ENCODE measurements around the gene KRTAP4-6.
A peak's percentile ranks its signal among the peaks of the same experiment; 100 is the strongest.
"Not testable (repeated sequence)": the region's sequence is repeated elsewhere in the genome, so short reads cannot be mapped to it uniquely, and the experiment has no call there.

KRTAP4-6 gene

DNA sequence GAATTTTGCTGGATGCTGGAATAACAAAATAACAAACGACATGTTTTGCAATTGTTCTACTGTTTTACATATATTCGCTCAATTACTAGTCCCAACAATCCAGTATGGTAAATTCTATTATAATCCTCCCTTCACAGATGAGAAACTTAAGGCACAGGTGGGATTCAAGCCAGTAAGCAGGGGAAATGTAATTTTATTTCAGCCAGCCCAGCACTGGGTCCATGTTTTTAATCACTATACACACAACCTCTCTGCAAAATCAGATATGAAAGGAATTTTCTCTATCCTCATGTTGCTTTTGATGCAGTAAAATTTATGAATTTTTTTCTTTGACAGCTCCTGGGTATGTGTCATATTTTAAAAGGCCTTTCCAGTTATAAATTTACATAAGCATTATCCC is 4.9 kb upstream of the KRTAP4-6 start:
- no peak for DNase-seq

DNA sequence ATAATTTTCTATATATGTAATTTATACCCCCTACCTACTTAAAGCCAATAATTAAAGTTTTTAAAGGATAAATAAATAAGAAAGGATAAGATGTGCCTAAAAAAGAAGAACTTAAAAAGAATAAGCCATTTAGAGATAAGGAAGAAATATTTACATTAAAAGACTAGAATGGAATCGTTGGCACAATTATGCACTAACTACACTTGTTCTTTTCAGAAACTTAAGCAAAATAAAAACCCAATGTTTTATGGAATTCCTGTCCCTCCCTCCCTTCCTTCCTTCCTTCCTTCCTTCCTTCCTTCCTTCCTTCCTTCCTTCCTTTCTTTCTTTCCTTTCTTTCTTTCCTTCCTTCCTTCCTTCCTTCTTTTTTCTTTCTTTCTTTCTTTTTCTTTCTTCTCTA is 4.5 kb upstream of the KRTAP4-6 start:
- DNase-seq = no peak

DNA sequence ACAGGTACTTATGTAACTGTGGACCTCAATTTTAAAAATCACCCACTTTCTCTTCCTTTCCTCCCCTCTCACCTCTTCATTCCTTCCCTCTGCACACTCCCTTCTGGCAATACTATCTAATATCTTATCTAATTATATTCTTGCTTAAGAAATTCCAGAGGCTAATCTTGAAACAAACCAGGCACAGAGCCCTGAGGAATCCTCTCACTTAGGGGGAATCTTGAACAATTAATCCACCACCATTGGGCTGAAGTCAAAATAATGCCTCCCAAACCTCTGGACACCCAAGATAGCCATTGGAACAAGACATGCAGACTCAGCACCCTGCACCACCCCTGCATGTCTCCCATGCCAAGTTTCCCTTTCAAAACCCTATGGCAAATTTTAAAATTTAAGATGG is 1.0 kb upstream of the KRTAP4-6 start:
- DNase-seq = no peak

DNA sequence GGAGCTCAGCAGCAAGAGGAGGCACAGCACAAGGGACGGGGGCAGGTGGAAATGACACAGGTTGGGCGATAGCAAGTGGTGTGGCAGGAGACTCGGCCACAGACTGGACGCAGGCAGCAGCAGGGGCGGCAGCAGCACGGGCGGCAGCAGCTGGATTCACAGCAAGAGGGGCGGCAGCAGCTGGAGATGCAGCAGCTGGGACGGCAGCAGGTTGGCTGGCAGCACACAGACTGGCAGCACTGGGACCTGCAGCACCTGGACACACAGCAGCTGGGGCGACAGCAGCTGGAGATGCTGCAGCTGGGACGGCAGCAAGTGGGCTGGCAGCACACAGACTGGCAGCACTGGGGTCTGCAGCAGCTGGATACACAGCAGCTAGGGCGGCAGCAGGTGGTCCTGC is 479 bp downstream of the KRTAP4-6 start:
- DNase-seq = not testable (repeated sequence)

DNA sequence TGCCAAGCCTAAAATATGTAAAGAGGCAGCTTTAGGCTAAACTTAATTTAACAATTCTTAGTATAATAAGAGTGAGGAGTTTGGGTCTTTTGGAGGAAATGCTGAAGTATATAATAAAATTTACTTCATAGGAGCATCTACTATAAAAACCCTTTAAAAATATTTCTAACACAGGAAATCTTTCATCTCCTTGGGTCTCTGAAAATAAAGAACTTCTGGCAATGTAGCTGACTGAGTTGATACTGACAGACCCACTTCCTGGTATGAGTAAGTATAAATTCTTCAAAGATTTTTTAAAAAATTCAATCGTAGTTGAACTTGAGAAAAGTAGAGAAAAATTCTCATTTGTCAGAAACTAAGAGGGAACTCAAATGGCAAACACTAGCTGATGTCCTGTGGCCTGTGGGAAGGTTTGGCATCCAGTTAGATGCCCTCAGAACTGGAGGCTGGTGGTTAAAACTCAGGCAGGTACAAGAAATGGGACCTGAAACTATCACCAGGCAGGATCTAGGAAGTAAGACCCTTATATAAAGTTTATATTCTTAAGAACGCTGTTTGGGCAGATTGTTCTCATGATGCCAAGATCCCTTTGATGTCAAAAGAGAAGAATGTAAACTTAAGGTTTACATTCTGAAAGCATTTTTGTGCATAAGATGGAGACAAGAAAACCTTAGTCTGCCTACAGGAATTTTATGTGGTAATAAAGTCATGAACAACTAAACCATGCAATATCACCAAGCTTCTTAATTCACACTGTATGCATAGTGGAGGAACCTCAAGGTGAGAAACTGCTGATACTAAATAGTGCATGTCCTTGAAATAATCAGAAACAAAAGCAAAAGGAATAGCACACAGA is 6.2 kb downstream of the KRTAP4-6 start:
- no peak for DNase-seq

DNA sequence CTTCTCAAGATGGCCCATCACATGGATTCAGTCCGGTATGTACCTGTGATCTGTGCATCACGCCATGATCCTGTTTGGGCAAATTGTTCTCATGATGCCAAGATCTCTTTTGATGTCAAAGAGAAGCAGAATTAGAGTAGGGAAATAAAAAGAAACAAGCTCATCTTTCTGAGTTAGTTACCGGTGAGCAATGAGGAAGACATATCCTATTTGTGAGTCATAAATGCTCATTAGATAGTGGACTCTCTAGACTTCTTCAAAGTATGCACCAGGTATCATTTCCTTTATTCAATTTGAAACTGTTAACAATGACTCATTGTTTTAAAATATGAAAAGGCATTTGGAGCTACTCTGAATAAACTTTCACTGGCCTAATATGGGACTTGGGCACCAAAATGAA is 8.4 kb downstream of the KRTAP4-6 start:
- DNase-seq = no peak

DNA sequence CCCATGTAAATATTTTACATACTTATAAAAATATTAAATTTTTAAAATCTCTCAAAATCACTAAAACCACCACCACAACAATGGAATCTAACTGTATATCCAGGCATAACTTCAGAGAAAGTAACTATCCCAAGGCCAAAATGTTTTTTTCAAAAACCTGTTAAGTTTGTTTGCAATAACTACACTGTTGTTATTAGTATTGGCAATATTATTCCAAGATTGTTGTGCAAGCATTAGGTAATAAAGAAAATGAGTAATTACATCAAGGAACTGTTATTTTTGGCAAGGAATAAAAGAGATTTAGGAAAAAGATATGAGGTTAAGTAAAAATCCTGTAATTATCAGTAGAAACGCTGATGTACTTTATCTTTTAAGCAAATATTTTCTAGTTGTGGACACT is 13.0 kb downstream of the KRTAP4-6 start:
- no peak for DNase-seq

DNA sequence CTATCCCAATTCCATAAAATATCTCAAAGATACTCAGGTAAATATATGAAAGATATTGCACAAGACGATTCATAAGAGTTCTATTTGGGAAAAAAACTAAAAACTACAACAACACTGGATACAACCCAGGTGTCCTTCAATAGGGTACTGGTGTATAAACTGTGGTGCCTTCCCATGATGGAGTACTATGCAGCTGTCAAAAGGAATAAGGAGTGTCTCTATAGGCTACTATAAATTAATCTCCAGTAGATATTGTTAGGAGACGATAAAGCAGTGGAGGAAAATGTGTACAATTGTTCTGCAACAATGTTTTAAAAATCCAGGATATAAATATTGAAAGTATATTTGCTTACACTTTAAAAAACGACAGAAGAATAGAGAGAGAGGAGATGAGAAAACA is 13.9 kb downstream of the KRTAP4-6 start:
- DNase-seq = no peak

DNA sequence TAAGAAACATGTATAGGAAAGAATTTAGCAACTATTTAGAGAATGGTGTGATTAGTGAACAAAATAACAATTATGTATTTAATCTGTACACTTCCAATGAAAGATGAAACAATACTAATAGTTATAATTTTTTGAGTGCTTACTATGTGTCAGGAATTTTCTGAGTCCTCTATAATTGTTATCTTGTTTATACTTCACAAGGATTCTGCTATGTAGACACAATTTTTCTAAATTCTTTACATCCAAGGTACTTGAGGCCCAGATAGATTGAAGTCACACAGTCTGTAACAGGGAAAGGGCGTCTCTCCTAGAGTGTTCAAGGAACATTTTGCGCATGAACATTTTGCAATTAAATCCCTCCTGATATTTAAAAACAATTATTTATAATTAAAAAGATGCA is 15.3 kb downstream of the KRTAP4-6 start:
- no peak for DNase-seq

DNA sequence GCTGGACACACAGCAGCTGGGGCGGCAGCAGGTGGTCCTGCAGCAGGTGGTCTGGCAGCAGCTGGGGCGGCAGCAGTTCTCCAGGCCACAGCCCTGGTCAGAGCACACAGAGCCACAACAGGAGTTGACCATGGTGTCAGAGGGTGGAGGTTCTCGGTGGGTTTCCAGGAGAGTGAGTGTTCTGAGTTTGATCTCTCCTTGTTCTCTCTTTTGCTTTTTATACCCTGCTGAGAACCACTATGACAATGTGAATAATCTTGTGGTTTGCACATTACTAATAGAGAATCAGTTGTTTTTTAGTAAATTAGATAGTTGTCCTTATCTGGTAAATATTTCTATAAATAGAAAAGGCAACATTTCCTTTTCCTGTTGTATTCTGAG is 16.4 kb downstream of the KRTAP4-6 start, which contains the start of gene KRTAP4-12:
Gene KRTAP4-12 (minus strand): TSS at position 192 of the 381 bp plus-strand sequence. CDS start 60 bp downstream, at position 132.
- DNase-seq = not testable (repeated sequence)

DNA sequence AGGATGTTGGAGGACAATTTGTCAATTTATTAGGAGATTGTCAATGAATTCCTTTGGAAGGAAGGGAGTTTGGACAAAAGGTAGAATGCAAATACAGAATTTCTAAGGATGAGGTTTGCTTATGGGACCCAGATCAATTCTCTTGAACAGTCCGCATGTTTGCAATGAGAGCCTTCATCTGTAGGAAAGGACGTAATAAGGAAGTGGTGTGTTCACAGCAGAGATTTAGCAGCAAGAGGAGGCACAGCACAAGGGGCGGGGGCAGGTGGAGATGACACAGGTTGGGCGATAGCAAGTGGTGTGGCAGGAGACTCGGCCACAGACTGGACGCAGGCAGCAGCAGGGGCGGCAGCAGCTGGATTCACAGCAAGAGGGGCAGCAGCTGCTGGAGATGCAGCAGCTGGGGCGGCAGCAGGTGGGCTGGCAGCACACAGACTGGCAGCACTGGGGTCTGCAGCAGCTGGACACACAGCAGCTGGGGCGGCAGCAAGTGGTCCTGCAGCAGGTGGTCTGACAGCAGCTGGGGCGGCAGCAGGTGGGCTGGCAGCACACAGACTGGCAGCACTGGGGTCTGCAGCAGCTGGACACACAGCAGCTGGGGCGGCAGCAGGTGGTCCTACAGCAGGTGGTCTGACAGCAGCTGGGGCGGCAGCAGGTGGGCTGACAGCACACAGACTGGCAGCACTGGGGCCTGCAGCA is 16.9 kb downstream of the KRTAP4-6 start:
- DNase-seq = not testable (repeated sequence)

DNA sequence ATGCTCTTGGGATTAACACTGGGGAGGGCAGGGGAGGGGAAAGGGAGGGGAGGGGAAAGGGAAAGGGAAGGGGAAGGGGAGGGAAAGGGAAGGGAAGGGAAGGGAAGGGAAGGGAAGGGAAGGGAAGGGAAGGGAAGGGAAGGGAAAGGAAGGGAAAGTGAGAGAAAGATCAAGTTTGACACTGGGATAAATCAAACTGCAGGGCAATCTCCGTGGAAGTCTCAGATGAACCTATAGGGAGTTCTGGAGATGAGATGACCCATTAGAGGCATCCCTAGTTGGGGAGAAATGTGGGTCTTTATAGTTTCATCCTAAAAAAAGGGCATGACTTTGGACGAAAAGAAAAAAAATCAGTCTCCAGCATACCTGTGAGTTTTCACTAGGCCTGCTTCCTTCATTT is 18.6 kb downstream of the KRTAP4-6 start:
- no peak for DNase-seq

DNA sequence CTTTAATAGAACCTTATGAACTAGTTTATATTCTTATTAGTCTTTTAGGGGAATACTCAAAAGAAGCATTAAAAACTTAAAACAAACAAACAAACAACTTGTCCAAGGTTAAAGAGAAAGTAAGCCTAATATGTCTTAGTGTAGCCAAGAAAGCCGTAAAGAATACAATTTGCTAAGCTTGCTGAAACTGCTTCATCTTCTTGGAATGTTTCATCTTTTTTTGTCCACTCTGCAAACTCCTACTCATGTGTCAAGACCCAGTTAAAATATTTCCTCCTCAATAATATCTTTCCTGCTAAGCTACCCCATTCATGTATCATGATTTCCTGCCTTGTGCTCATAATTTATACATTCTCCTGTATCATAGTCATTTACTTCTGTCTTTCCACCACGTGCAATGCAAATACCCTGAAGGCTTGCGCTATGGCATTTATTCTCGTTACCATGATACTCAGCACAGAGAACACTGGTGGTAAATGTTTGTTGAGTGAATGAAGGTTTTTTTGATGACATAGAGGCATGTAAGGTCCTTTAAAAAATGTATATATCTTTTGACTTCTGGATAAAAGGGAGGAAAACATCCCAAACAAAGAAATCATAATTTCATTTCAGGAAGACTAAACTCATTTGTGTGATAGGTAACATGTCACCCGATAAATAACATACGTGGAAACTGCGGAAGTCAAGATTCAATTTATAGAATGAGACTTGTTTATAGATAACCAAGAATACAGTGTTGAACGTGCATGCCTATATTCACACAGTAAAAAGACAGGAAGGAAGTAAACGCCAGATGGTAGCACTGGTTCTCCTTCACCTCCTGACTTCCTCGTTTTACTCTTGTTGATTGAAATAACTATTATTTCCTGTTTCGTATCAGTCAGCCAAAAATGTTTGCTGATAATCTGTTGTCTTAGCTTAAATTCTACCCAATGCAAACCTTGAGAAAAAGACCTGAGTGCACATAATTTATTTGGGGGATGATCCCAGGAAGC is 20.4 kb downstream of the KRTAP4-6 start:
- peak in 1 of 2 donors; percentile 84 for DNase-seq

DNA sequence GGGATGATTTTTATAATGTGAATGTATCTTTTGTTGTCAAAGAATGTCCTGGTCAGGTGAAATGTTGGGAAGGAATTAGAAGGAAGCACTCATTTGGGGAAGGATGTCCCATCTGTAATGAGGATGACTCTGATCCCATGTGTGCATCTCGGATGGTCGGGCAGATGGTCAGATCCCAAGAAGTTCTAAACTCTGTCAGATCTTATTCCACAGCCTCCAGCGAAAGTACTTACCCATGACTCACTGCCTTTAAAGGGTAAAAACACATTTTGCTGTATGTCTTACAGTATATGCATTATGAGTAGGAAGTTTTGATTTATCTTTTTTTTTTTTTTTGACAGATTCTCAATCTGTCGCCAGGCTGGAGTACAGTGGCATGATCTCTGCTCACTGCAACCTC is 21.6 kb downstream of the KRTAP4-6 start:
- DNase-seq = no peak

DNA sequence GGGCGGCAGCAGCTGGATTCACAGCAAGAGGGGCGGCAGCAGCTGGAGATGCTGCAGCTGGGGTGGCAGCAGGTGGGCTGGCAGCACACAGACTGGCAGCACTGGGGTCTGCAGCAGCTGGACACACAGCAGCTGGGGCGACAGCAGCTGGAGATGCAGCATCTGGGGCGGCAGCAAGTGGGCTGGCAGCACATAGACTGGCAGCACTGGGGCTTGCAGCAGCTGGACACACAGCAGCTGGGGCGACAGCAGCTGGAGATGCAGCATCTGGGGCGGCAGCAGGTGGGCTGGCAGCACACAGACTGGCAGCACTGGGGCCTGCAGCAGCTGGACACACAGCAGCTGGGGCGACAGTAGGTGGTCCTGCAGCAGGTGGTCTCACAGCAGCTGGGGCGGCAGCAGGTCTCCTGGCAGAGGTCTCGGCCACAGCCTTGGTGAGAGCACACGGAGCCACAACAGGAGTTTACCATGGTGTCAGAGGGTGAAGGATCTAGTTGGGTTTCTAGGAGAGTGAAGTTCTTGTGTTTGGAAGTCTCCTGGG is 22.4 kb downstream of the KRTAP4-6 start, which contains the start of gene KRTAP4-11:
Gene KRTAP4-11 (minus strand): TSS at position 528 of the 541 bp plus-strand sequence. CDS start 58 bp downstream, at position 470.
- DNase-seq = not testable (repeated sequence)

DNA sequence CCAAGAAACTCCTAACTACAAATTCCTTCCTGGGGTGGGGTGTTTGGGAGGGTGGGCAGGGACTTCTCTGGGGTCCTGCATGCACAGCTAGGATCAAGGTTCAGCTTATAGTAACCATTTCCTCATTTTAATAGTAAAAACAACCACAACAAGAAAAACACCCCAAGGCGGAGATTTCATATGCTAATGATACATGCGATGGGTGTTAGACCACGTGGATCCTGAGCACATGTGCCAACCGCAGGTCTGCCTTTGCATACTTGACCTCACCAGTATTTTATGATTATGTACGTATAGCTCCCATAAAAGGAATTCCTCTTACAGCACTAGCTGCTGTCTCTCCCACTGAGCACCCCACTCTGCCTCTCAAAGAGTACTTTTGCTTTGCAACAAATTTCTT is 24.0 kb downstream of the KRTAP4-6 start:
- DNase-seq = no peak

DNA sequence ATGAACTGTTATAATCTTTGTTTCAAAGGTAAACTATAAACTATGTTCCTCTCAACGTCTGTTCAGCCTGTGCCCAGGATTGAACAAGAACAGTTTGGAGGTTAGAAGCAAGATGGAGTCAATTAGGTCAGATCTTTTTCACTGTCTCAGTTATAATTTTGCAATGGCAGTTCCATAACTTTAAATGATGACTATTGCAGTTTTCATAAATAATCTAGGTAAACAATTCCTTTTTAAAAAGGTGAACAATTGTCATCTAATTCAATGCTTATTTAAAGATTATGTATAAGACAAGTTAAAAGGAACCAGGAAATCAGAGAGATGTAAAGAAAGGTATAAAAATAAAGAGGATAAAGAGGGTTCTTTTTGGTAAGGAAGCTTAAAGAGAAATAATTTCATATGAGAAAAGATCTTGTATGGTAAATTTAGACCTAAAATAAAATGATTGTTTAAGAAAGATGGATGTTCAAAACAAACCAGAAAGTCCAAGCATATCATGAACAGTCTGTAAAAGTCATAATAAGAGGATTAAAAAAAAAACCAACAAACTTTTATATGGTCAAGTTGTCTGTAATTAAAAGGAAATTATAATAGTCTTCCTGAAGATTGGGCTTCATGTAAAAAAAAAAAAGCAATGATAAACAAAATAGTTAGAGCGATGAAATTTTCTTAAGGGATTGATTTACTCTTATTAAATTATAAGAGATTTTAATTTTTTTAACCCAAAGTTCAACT is 29.0 kb downstream of the KRTAP4-6 start:
- no peak for DNase-seq

DNA sequence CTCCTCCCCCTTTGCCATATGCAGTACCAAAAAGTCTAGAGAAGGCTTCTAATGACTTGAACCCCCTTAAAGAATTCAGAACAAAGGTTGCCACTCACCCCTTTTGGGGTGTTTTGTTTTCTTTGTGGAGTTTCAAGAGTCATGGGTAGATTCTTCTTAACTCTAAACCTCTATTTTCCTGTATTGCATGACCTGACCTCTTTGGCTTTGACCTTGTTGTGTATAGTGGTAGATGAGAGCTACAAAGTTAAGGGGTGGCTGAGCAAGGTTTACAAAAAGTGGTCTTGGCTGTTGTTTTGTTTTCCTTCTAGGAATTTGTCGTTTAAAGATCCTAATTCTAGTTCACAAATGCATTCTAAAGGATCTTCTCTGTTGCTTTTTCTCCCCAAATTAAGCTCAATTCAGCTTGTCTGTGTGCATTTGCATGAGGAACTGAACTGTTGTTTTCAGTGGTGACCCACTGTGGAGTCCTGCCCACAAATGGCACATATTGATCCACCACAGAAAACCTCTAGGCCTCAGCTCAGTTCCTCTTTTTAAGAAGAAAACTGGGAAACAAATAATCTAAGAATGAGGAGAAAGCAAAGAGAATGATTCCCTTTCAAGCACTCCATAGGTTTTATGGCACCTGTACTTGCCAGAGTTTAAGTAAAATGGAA is 31.5 kb downstream of the KRTAP4-6 start:
- DNase-seq = not testable (repeated sequence)

DNA sequence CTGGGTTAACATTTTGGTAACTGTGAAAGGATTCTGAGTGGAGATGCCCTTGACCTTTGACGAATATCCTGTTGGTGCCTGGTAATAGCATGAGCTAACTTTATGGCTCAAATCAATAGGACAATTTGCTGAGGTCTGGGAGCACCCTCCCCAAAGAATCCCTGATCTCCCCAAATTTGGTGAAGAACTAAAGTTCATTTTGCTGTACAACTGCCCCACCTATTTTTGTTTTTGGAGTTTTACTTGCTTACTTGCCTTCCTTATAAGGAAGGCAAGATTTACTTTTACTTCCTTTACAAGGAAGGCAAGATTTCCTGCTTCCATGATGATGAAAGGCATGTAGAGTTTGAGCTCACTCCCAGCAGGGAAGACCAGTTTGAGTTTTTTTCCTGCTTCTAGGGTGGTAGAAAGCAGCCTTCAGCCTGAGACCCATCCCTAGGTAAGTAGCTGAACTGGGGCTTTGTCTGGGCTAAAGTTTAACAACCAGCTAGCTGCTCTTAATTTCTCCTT is 32.3 kb downstream of the KRTAP4-6 start:
- no peak for DNase-seq

DNA sequence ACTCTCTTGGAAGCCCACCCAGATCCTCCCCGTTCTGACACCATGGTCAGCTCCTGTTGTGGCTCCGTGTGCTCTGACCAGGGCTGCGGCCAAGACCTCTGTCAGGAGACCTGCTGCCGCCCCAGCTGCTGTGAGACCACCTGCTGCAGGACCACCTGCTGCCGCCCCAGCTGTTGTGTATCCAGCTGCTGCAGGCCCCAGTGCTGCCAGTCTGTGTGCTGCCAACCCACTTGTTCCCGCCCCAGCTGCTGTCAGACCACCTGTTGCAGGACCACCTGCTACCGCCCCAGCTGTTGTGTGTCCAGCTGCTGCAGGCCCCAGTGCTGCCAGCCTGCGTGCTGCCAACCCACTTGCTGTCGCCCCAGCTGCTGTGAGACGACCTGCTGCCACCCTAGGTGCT is 35.0 kb downstream of the KRTAP4-6 start, which contains the start of gene KRTAP4-9:
Gene KRTAP4-9 (plus strand): TSS at position 43 of the 400 bp plus-strand sequence. CDS start 0 bp downstream, at position 43.
- not testable (repeated sequence) for DNase-seq

Measured in bone marrow (tissue), 2 donors.